ENCODE data around the gene C1orf105. TPM values are rescaled to one million over a fixed set of nuclear protein-coding genes. Genes with fewer than 3 reads are reported as not detected.
"Not testable (repeated sequence)": the region's sequence is repeated elsewhere in the genome, so short reads cannot be mapped to it uniquely, and the experiment has no call there.

Gene C1orf105
- total RNA-seq, 1 experiment from 2014 or later = not detected

GRCh38 chr1:172430128-172430454, 9.6 kb downstream of the C1orf105 start:
- DNase-seq = no peak
- TF ChIP-seq CTCF (IDR thresholded peaks at IDR 0.05; ENCODE audit: unreplicated experiment) = no peak
- CTCF ChIA-PET = interaction anchor here (0.9 kb wide), 1 partner anchor 427 kb away, joined by 6 read pairs; no protein-coding TSS in a partner anchor
- BruUV-seq (replicated peaks) = no TSS peak
- Mint-ChIP-seq H3K27ac (ENCODE audit: unreplicated experiment) (no peak overlapping the region), H3K4me1 (ENCODE audit: low read depth, unreplicated experiment) (peaks cover 15% of the 10 kb centered on the region), H3K9me3 (ENCODE audit: low read depth, unreplicated experiment) (no peaks in the 10 kb centered on the region), H3K27me3 (ENCODE audit: unreplicated experiment) (no peaks in the 10 kb centered on the region), H3K36me3 (ENCODE audit: insufficient read depth, unreplicated experiment) (no peaks in the 10 kb centered on the region), H3K4me3 (ENCODE audit: low read depth, unreplicated experiment) (no peak overlapping the region)
- intact Hi-C loops (cut with micrococcal nuclease; ENCODE audit: unreplicated experiment) = loop anchor here (10.0 kb wide), 1 partner anchor 625 kb away; no protein-coding TSS in a partner anchor

- intact Hi-C loops (cut with micrococcal nuclease; ENCODE audit: unreplicated experiment) = loop anchor here (10.0 kb wide), 1 partner anchor 626 kb away; no protein-coding TSS in a partner anchor
- BruUV-seq (replicated peaks) = no TSS peak
- CTCF ChIA-PET = interaction anchor here (1.3 to 1.6 kb wide), 4 partner anchors 12 to 429 kb away, joined by 4 to 8 read pairs (median 6); no protein-coding TSS in a partner anchor
These were observed 10.7 kb downstream of the C1orf105 start for GRCh38 chr1:172431204-172431603.

GRCh38 chr1:172431721-172432192, 11.3 kb downstream of the C1orf105 start:
- no peak for TF ChIP-seq CTCF (IDR thresholded peaks at IDR 0.05; ENCODE audit: unreplicated experiment)
- Mint-ChIP-seq H3K27me3 (ENCODE audit: unreplicated experiment) (no peaks in the 10 kb centered on the region), H3K4me3 (ENCODE audit: low read depth, unreplicated experiment) (peak overlapping the region; percentile 16), H3K27ac (ENCODE audit: unreplicated experiment) (no peak overlapping the region), H3K9me3 (ENCODE audit: low read depth, unreplicated experiment) (no peaks in the 10 kb centered on the region), H3K4me1 (ENCODE audit: low read depth, unreplicated experiment) (peaks cover 15% of the 10 kb centered on the region), H3K36me3 (ENCODE audit: insufficient read depth, unreplicated experiment) (no peaks in the 10 kb centered on the region)
- intact Hi-C loops (cut with micrococcal nuclease; ENCODE audit: unreplicated experiment) = loop anchor here (10.0 kb wide), 1 partner anchor 627 kb away; no protein-coding TSS in a partner anchor
- CTCF ChIA-PET = interaction anchor here (0.6 to 1.6 kb wide), 8 partner anchors 10 to 1584 kb away, joined by 3 to 8 read pairs (median 4); no protein-coding TSS in a partner anchor
- DNase-seq = peak; percentile 80
- BruUV-seq (replicated peaks) = no TSS peak

More at GRCh38 chr1:172431204-172431603, 10.7 kb downstream of the C1orf105 start:
- Mint-ChIP-seq H3K9me3 (ENCODE audit: low read depth, unreplicated experiment) (no peaks in the 10 kb centered on the region), H3K4me3 (ENCODE audit: low read depth, unreplicated experiment) (peak overlapping the region; percentile 16), H3K4me1 (ENCODE audit: low read depth, unreplicated experiment) (peaks cover 15% of the 10 kb centered on the region), H3K27me3 (ENCODE audit: unreplicated experiment) (no peaks in the 10 kb centered on the region), H3K27ac (ENCODE audit: unreplicated experiment) (no peak overlapping the region), H3K36me3 (ENCODE audit: insufficient read depth, unreplicated experiment) (no peaks in the 10 kb centered on the region)
- no peak for DNase-seq
- TF ChIP-seq CTCF (IDR thresholded peaks at IDR 0.05; ENCODE audit: unreplicated experiment) = no peak

GRCh38 chr1:172437183-172437582, 16.7 kb downstream of the C1orf105 start:
- H3K27me3 Mint-ChIP-seq (ENCODE audit: unreplicated experiment); H3K27ac Mint-ChIP-seq (ENCODE audit: unreplicated experiment); CTCF ChIA-PET; H3K4me3 Mint-ChIP-seq (ENCODE audit: low read depth, unreplicated experiment); BruUV-seq (replicated peaks); H3K9me3 Mint-ChIP-seq (ENCODE audit: low read depth, unreplicated experiment); DNase-seq; H3K36me3 Mint-ChIP-seq (ENCODE audit: insufficient read depth, unreplicated experiment): not testable (repeated sequence)
- intact Hi-C loops (cut with micrococcal nuclease; ENCODE audit: unreplicated experiment) = loop anchor here (10.0 kb wide), 1 partner anchor 632 kb away; no protein-coding TSS in a partner anchor
- peaks cover 14% of the 10 kb centered on the region for H3K4me1 Mint-ChIP-seq (ENCODE audit: low read depth, unreplicated experiment)

GRCh38 chr1:172442404-172442803, 21.9 kb downstream of the C1orf105 start:
- no TSS peak for BruUV-seq (replicated peaks)
- intact Hi-C loops (cut with micrococcal nuclease; ENCODE audit: unreplicated experiment) = no loop called here
- TF ChIP-seq CTCF (IDR thresholded peaks at IDR 0.05; ENCODE audit: unreplicated experiment) = no peak
- CTCF ChIA-PET = interaction anchor here (1.3 kb wide), 1 partner anchor 10 kb away, joined by 8 read pairs; no protein-coding TSS in a partner anchor
- Mint-ChIP-seq H3K27ac (ENCODE audit: unreplicated experiment) (no peak overlapping the region), H3K27me3 (ENCODE audit: unreplicated experiment) (no peaks in the 10 kb centered on the region), H3K36me3 (ENCODE audit: insufficient read depth, unreplicated experiment) (peaks cover 11% of the 10 kb centered on the region), H3K4me1 (ENCODE audit: low read depth, unreplicated experiment) (peaks cover 28% of the 10 kb centered on the region), H3K4me3 (ENCODE audit: low read depth, unreplicated experiment) (peak overlapping the region; percentile 87), H3K9me3 (ENCODE audit: low read depth, unreplicated experiment) (no peaks in the 10 kb centered on the region)
- no peak for DNase-seq
